Calu3 (cell line): Measurements from ENCODE around the gene ATXN2L. TPM values are rescaled to one million over a fixed set of nuclear protein-coding genes. Genes with fewer than 3 reads are reported as not detected.

Experiments
- BruUV-seq: library from RNA; stranded (reverse); fragments of 400-500 nt; replicated peaks from 2 replicates; lab custom pipeline; 2021; lab: Mats Ljungman, UMichigan
- CTCF ChIA-PET: fragments of 300-600 bp; sonication (Branson Sonifier 250); formaldehyde crosslinking; loops from one replicate; lab custom pipeline; 2022; ENCODE audit warnings: antibody characterized with exemption; lab: Charles Lee
- DNase-seq: peaks from one replicate; pipeline ENCODE4 v3.0.0; 2022
- H3K27ac Mint-ChIP-seq: one replicate; pipeline ENCODE4 v1.8.0; 2022; ENCODE audit warnings: mixed read lengths; ENCODE audit not compliant: unreplicated experiment
- H3K27me3 Mint-ChIP-seq: one replicate; pipeline ENCODE4 v1.8.0; 2022; ENCODE audit warnings: mixed read lengths; ENCODE audit not compliant: unreplicated experiment
- H3K36me3 Mint-ChIP-seq: one replicate; pipeline ENCODE4 v1.8.0; 2022; ENCODE audit warnings: mild to moderate bottlenecking, moderate library complexity, mixed read lengths; ENCODE audit not compliant: insufficient read depth, unreplicated experiment
- H3K4me1 Mint-ChIP-seq: one replicate; pipeline ENCODE4 v1.8.0; 2022; ENCODE audit warnings: mild to moderate bottlenecking, low read depth, mixed read lengths; ENCODE audit not compliant: unreplicated experiment
- H3K4me3 Mint-ChIP-seq: one replicate; pipeline ENCODE4 v1.8.0; 2022; ENCODE audit warnings: mild to moderate bottlenecking, low read depth, moderate library complexity, mixed read lengths; ENCODE audit not compliant: unreplicated experiment
- H3K9me3 Mint-ChIP-seq: one replicate; pipeline ENCODE4 v1.8.0; 2022; ENCODE audit warnings: low read depth, mixed read lengths; ENCODE audit not compliant: unreplicated experiment
- CTCF ChIP-seq: fragments of 200-600 bp; IDR thresholded peaks from one replicate; pipeline ENCODE4 v1.8.0; 2022; ENCODE audit warnings: antibody characterized with exemption; ENCODE audit not compliant: unreplicated experiment
- intact Hi-C: fragments of 100-400 bp; cut with micrococcal nuclease; formaldehyde crosslinking; loops from one replicate; pipeline ENCODE4 v1.10.0; 2022; ENCODE audit not compliant: unreplicated experiment
- microRNA-seq: library from miRNA; unstranded; fragments of <30 nt; microRNA quantifications from one replicate; pipeline ENCODE4 v1.2.0, GENCODE V29; 2022
- total RNA-seq: library from RNA; stranded (reverse); gene quantifications from 2 replicates; pipeline ENCODE4 v1.2.3, GENCODE V29; 2022

ATXN2L gene
- total RNA-seq, 1 experiment from 2014 or later, result 276 TPM

DNA sequence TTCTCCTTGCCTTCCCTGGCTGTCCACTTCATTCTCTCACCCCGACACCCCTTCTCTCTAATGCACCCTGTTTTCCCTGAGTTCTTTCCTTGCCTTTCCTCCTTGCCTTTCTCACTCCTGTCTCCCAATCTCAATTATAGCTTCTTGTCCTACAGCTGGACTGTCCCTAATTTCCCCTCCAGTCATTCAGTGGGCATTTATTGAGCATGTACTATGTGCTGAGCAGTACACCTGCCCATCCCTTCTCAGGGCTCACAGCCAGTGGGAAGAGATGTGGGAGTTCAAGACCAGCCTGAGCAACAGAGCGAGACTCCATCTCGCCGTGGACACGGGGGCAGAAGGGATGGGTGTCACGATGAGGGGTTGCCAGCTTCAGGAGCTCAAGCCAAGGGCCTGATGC is 61.2 kb downstream of the ATXN2L start:
- Mint-ChIP-seq H3K9me3 (no peaks in the 10 kb centered on the region), H3K36me3 (peaks cover 30% of the 10 kb centered on the region), H3K27me3 (no peaks in the 10 kb centered on the region), H3K4me3 (no peak overlapping the region), H3K4me1 (peaks cover 5% of the 10 kb centered on the region), H3K27ac (no peak overlapping the region)
- no peak for TF ChIP-seq CTCF
- intact Hi-C loops, result no loop called here
- CTCF ChIA-PET, result no interaction called here
- no TSS peak for BruUV-seq
- DNase-seq, result no peak

Small RNAs within 50 kb of the gene (microRNA-seq; reads per million reads assigned to microRNA genes)
- 2.5 reads per million for gene MIR4721

Other genes starting within 250 kb of the ATXN2L start
- 1.9 and 2.5 TPM in 2 replicates for gene SULT1A2, start 225.9 kb upstream of the ATXN2L start, total RNA-seq
- 14.0 and 15.0 TPM in 2 replicates for gene SULT1A1, start 213.0 kb upstream of the ATXN2L start, total RNA-seq
- gene NPIPB8, start 184.9 kb upstream of the ATXN2L start, total RNA-seq, result 1.2 and 1.8 TPM in 2 replicates
- gene EIF3C, start 111.5 kb upstream of the ATXN2L start, total RNA-seq, result 1,403 and 1,537 TPM in 2 replicates
- 5.2 and 7.0 TPM in 2 replicates for gene NPIPB9, start 71.2 kb upstream of the ATXN2L start, total RNA-seq
- 273 and 286 TPM in 2 replicates for gene TUFM, start 23.3 kb downstream of the ATXN2L start, total RNA-seq
- 60.9 and 67.9 TPM in 2 replicates for gene SH2B1, start 40.8 kb downstream of the ATXN2L start, total RNA-seq
- gene ATP2A1, start 55.5 kb downstream of the ATXN2L start, total RNA-seq, result 3.7 and 5.7 TPM in 2 replicates
- 30.2 and 34.3 TPM in 2 replicates for gene RABEP2, start 102.2 kb downstream of the ATXN2L start, total RNA-seq
- not detected in 2 replicates for gene CD19, start 109.0 kb downstream of the ATXN2L start, total RNA-seq
- 91.0 and 92.3 TPM in 2 replicates for gene NFATC2IP, start 127.9 kb downstream of the ATXN2L start, total RNA-seq
- 44.8 and 50.0 TPM in 2 replicates for gene SPNS1, start 151.8 kb downstream of the ATXN2L start, total RNA-seq
- 9.7 and 11.3 TPM in 2 replicates for gene LAT, start 162.1 kb downstream of the ATXN2L start, total RNA-seq